Brain microvascular endothelial cell (primary cell): Measurements from ENCODE around the gene TMEM190.
A peak's percentile ranks its signal among the peaks of the same experiment; 100 is the strongest.
"Not testable (repeated sequence)": the region's sequence is repeated elsewhere in the genome, so short reads cannot be mapped to it uniquely, and the experiment has no call there.

Source experiments
- DNase-seq: peaks from one replicate; pipeline ENCODE4 v3.0.0-alpha.2; 2020
- H3K27ac ChIP-seq: fragments of 250-450 bp; sonication (Bioruptor Pico); 2 replicates; pipeline ENCODE4 v1.5.1; 2020; ENCODE audit warnings: mild to moderate bottlenecking, moderate library complexity
- H3K27me3 ChIP-seq: fragments of 250-450 bp; sonication (Bioruptor Pico); replicated peaks from 2 replicates; pipeline ENCODE4 v1.5.1; 2020; ENCODE audit warnings: mild to moderate bottlenecking
- H3K36me3 ChIP-seq: fragments of 250-450 bp; sonication (Bioruptor Pico); replicated peaks from 2 replicates; pipeline ENCODE4 v1.5.1; 2020; ENCODE audit warnings: mild to moderate bottlenecking
- H3K4me3 ChIP-seq: 2 replicates; pipeline ENCODE4 v1.5.1; 2011; ENCODE audit warnings: low read depth, mild to moderate bottlenecking, control low read depth, low read length, moderate library complexity
- in situ Hi-C: cut with HindIII; loops from 2 replicates; pipeline ENCODE4 v1.10.0; 2017; ENCODE audit warnings: low sequenced_read_pairs, low pct_ligation_motif_present
- TF ChIP-seq, protein P1 (sequence below): IDR thresholded peaks from 2 replicates; pipeline ENCODE4 v1.5.1; 2011; ENCODE audit warnings: low read depth, mild to moderate bottlenecking, moderate library complexity, low read length, control low read depth, inconsistent platforms; ENCODE audit errors: missing control alignments

The TMEM190 gene

DNA sequence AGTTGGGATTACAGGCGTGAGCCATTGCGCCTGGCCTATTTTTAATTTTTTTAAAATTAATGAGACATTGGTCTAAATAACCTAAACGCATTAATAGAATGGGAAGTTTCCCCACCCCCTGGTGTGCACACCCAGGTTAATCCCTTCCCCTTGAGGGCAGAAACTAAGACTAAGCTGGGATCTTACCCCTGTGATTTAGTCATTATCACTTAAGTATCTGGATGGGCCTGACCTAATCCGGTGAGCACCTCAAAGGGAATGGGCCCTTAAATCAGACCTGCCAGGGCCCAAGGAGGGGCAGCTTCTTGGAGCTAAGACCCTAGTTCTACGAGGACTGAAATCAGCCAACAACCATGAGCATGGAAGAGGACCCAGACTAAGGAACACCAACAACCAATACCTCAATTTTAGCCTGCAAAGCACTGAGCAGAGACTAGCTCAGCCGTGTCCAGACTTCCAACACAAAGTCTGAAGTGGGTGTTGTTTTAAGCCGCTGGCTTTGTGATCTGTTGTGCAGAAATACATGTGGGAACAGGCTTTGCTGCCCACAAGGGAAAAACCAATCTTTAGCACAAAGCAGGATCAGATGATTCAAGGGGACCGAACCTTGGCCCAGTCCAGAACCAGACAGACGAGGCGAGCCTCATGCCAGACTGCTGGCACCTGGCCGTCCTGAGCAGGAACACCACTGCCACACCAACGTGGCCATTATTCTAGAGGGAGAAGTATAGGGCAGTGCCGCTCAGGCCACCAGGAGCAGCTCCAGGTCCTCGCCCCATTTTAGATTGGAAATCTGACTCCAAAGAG lies 23.9 kb downstream of the TMEM190 start:
- DNase-seq, result no peak
- no peak overlapping the region for H3K4me3 ChIP-seq
- in situ Hi-C loops, result no loop called here
- peaks cover 27% of the 10 kb centered on the region for H3K36me3 ChIP-seq
- no peaks in the 10 kb centered on the region for H3K27me3 ChIP-seq
- H3K27ac ChIP-seq, result no peak overlapping the region
- TF ChIP-seq, protein P1, sequence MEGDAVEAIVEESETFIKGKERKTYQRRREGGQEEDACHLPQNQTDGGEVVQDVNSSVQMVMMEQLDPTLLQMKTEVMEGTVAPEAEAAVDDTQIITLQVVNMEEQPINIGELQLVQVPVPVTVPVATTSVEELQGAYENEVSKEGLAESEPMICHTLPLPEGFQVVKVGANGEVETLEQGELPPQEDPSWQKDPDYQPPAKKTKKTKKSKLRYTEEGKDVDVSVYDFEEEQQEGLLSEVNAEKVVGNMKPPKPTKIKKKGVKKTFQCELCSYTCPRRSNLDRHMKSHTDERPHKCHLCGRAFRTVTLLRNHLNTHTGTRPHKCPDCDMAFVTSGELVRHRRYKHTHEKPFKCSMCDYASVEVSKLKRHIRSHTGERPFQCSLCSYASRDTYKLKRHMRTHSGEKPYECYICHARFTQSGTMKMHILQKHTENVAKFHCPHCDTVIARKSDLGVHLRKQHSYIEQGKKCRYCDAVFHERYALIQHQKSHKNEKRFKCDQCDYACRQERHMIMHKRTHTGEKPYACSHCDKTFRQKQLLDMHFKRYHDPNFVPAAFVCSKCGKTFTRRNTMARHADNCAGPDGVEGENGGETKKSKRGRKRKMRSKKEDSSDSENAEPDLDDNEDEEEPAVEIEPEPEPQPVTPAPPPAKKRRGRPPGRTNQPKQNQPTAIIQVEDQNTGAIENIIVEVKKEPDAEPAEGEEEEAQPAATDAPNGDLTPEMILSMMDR, result no peak

DNA sequence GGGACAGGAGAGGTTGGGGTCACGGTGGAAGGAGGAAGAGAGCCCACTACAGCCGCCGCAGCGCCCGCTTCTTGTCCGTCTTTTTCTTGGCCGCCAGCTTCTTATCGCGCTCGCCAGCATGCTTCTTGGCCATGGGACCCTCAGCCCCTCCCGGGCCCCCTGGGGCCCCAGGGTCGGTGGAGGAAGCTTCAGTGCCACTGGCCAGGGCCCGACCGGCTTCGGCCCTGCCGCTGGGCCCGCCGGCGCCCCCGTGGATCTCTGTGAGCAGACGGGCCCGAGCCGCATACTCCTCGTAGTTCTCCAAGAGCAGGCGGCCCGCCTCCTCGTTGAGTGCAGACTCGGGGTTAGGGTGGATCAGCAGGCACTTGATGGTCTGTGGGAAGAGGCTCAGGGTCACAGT lies 24.8 kb downstream of the TMEM190 start:
- in situ Hi-C loops, result not testable (repeated sequence)

DNA sequence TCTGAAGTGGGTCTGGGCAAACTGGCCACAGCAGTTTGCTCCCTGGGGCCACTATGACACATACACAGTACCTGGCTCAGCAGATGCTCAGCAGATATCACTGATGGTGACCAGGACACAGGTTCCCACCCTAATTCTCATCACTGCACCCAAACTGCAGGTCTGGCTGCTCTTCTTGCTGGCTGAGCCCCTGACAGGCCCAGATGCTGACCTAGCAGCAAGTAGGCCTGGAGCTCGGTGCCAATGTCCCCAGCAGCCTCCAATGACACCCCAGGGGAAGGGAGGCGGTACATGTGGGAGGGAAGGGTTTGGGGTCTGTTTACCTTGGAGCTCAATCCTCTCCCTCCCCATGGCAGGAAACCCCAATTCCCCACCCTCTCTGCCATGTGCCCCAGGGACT lies 25.9 kb downstream of the TMEM190 start:
- Histone ChIP-seq H3K27ac (no peak overlapping the region), H3K4me3 (no peak overlapping the region), H3K27me3 (no peaks in the 10 kb centered on the region), H3K36me3 (peaks cover 37% of the 10 kb centered on the region)
- in situ Hi-C loops, result no loop called here
- TF ChIP-seq, protein P1, result no peak
- no peak for DNase-seq

More for the DNA sequence above, 24.8 kb downstream of the TMEM190 start:
- H3K27me3 ChIP-seq, H3K4me3 ChIP-seq, DNase-seq, H3K27ac ChIP-seq: not testable (repeated sequence)
- H3K36me3 ChIP-seq, result peaks cover 34% of the 10 kb centered on the region

DNA sequence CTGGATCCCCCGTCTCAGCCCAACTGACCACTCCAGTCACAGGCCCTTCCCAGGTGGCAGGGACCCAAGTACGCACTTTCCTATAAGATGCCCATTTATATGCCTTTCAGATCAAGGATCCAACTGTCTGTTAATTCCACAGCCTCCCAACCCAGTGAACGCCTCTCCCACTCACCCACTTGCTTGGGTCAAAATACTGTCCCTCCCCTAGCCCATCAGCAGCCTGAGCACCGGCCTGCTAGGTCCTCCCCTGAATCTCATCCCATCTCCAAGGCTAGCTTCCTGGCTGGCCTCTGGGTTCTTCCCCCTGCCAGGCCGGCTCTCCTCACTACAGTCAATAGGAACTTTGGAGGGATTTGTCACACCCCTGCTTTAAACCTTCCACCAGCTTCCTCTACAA lies 29.0 kb downstream of the TMEM190 start:
- H3K27ac ChIP-seq, result no peak overlapping the region
- TF ChIP-seq, protein P1, result no peak
- DNase-seq, result no peak
- H3K36me3 ChIP-seq, result peaks cover 33% of the 10 kb centered on the region
- in situ Hi-C loops, result no loop called here
- H3K27me3 ChIP-seq, result no peaks in the 10 kb centered on the region
- H3K4me3 ChIP-seq, result peak overlapping the region; percentile 83

DNA sequence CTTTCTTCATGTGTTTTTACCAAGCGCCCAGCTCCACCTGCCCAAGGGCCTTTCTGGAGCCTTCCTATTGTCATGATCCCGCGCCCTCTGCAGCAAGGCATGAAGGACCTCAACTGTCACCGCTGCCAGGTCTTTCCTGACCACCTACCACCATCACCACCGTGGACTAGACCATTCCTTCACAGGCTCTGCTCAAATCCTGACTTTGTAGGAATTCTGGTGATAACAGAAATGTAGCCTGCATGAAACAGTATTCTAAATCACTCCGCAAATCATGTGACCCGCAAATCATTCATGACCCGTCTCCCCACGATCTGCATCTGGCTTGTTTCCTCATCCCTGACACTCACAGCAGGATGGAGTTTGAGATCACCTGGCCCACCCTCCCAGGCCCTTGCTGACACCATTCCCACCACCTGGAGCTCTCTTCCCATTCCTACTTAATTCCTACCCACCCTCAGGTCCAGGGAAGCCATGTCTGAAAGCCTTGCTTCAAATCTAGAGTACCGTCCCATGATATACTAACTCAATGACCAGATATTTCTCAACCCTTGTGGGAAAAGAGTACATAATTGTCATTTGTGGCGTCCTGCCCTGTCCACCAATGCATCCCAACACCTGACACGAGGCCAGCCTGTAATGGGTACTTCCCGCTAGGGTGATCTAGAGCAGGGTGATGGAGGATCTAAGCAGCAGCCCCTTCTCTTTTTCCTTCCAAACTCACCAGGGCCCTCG lies 29.6 kb downstream of the TMEM190 start:
- H3K27me3 ChIP-seq, result no peaks in the 10 kb centered on the region
- peaks cover 29% of the 10 kb centered on the region for H3K36me3 ChIP-seq
- in situ Hi-C loops, result no loop called here
- TF ChIP-seq, protein P1, result no peak
- H3K27ac ChIP-seq, result peak overlapping the region; percentile 4
- peak overlapping the region; percentile 83 for H3K4me3 ChIP-seq
- no peak for DNase-seq

DNA sequence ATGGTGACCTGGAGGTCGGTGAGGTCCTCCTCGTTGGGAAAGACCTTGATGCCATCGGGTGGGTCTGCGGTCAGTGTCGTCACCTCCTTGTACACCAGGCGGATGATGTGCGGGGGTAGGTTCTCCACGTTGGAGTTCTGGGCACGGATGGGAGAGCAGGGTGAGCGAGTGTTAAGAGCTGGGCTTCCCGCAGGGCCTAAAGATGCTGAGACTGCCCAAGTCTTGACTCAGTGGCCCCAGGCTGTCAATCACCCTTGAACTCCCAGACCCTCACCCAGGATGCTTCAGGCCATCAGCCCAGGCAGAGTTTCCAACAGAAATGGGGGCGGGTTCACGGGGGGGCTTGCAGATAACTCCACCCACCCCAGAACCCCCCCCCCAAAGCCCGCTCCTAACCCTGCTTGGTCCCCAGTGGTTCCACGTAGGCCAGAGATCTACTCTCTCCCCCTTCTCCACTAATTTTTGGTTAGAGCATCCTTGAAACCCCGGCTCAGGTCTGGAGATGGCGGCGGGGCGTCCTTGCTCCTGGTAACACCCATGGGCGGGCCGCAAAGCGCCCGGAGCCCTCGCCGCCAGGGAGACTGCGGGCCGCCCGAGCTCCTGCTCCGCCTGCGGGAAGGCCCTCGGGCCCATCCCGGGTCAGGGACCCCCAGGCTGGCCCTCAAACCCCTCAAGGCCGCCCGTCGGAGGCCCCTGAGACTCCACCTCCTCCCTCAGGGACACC lies 30.4 kb downstream of the TMEM190 start:
- no peak for DNase-seq
- Histone ChIP-seq H3K27me3 (no peaks in the 10 kb centered on the region), H3K36me3 (peaks cover 23% of the 10 kb centered on the region), H3K4me3 (peak overlapping the region; percentile 83), H3K27ac (peak overlapping the region; percentile 93)
- in situ Hi-C loops, result no loop called here
- TF ChIP-seq, protein P1, result no peak

DNA sequence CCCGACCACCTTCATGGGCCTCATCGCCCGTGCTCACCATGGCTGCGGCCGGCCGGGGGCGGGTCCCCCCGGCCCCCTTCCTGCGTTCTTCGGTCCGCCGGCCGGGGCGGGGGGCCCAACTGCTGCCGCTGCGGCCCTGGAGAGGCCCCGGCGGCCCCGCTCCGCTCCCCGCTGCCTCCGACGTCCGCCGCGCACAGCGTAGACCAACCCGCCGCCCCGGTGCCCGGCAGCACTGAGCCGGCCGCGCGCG lies 30.8 kb downstream of the TMEM190 start, which contains the start of gene UBE2S:
Gene UBE2S, minus strand, starts transcription at position 239 of the 250 bp plus-strand sequence. Its CDS starts 199 bp downstream, at position 40.
- H3K27ac ChIP-seq, result peak within 1 kb of the TSS; percentile 93
- H3K27me3 ChIP-seq, in situ Hi-C loops, DNase-seq: not testable (repeated sequence)
- H3K4me3 ChIP-seq, result peak within 1 kb of the TSS; percentile 83
- peaks cover 20% of the 10 kb centered on the region for H3K36me3 ChIP-seq
